ENCODE results near the gene GKN1. TPM values are rescaled to one million over a fixed set of nuclear protein-coding genes. Genes with fewer than 3 reads are reported as not detected.
A peak's percentile ranks its signal among the peaks of the same experiment; 100 is the strongest.

The GKN1 gene
- total RNA-seq, 1 experiment from 2014 or later, result not detected

GRCh38 chr2:69007603-69008002 lies 33.2 kb downstream of the GKN1 start:
- H3K36me3 ChIP-seq (ENCODE audit: insufficient read depth, low read length, poor library complexity, severe bottlenecking), result no peaks in the 10 kb centered on the region
- no TSS peak for BruUV-seq (replicated peaks)
- H3K4me1 ChIP-seq (ENCODE audit: insufficient read depth, low read length, poor library complexity, severe bottlenecking), result peaks cover 19% of the 10 kb centered on the region
- no peak overlapping the region for H3K4me3 ChIP-seq (ENCODE audit: low read depth, low read length, poor library complexity, severe bottlenecking)
- no peak for TF ChIP-seq EZH2 (IDR thresholded peaks at IDR 0.05; ENCODE audit: borderline replicate concordance, low read depth, low read length, poor library complexity, severe bottlenecking)
- no peaks in the 10 kb centered on the region for H3K9me3 ChIP-seq (ENCODE audit: low read depth, low read length, poor library complexity, severe bottlenecking)
- H3K27me3 ChIP-seq (replicated peaks; ENCODE audit: insufficient read depth, low read depth, low read length, poor library complexity), result no peaks in the 10 kb centered on the region
- no peak overlapping the region for H3K27ac ChIP-seq (ENCODE audit: low read depth, low read length, poor library complexity, severe bottlenecking)
- CTCF ChIA-PET, result no interaction called here
- POLR2A ChIA-PET (ENCODE audit: low non-redundant PET), result no interaction called here
- DNase-seq (ENCODE audit: low spot score), result no peak
- intact Hi-C loops (cut with micrococcal nuclease; ENCODE audit: unreplicated experiment), result no loop called here

GRCh38 chr2:69010437-69011194 lies 36.2 kb downstream of the GKN1 start:
- H3K4me3 ChIP-seq (ENCODE audit: low read depth, low read length, poor library complexity, severe bottlenecking), result no peak overlapping the region
- no peaks in the 10 kb centered on the region for H3K36me3 ChIP-seq (ENCODE audit: insufficient read depth, low read length, poor library complexity, severe bottlenecking)
- ChIA-PET POLR2A (ENCODE audit: low non-redundant PET) (no interaction called here), CTCF (interaction anchor here (0.8 kb wide), 1 partner anchor 297 kb away, joined by 3 read pairs; no protein-coding TSS in a partner anchor)
- peak; percentile 81 for DNase-seq (ENCODE audit: low spot score)
- no TSS peak for BruUV-seq (replicated peaks)
- no peak overlapping the region for H3K27ac ChIP-seq (ENCODE audit: low read depth, low read length, poor library complexity, severe bottlenecking)
- intact Hi-C loops (cut with micrococcal nuclease; ENCODE audit: unreplicated experiment), result loop anchor here (5.0 kb wide), 1 partner anchor 548 kb away; no protein-coding TSS in a partner anchor
- TF ChIP-seq, protein P1, sequence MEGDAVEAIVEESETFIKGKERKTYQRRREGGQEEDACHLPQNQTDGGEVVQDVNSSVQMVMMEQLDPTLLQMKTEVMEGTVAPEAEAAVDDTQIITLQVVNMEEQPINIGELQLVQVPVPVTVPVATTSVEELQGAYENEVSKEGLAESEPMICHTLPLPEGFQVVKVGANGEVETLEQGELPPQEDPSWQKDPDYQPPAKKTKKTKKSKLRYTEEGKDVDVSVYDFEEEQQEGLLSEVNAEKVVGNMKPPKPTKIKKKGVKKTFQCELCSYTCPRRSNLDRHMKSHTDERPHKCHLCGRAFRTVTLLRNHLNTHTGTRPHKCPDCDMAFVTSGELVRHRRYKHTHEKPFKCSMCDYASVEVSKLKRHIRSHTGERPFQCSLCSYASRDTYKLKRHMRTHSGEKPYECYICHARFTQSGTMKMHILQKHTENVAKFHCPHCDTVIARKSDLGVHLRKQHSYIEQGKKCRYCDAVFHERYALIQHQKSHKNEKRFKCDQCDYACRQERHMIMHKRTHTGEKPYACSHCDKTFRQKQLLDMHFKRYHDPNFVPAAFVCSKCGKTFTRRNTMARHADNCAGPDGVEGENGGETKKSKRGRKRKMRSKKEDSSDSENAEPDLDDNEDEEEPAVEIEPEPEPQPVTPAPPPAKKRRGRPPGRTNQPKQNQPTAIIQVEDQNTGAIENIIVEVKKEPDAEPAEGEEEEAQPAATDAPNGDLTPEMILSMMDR (conservative IDR thresholded peaks at IDR 0.05; ENCODE audit: low read depth, low read length), result no peak
- TF ChIP-seq EZH2 (IDR thresholded peaks at IDR 0.05; ENCODE audit: borderline replicate concordance, low read depth, low read length, poor library complexity, severe bottlenecking), result no peak
- H3K9me3 ChIP-seq (ENCODE audit: low read depth, low read length, poor library complexity, severe bottlenecking), result no peaks in the 10 kb centered on the region
- peaks cover 22% of the 10 kb centered on the region for H3K4me1 ChIP-seq (ENCODE audit: insufficient read depth, low read length, poor library complexity, severe bottlenecking)
- H3K27me3 ChIP-seq (replicated peaks; ENCODE audit: insufficient read depth, low read depth, low read length, poor library complexity), result no peaks in the 10 kb centered on the region

DNA sequence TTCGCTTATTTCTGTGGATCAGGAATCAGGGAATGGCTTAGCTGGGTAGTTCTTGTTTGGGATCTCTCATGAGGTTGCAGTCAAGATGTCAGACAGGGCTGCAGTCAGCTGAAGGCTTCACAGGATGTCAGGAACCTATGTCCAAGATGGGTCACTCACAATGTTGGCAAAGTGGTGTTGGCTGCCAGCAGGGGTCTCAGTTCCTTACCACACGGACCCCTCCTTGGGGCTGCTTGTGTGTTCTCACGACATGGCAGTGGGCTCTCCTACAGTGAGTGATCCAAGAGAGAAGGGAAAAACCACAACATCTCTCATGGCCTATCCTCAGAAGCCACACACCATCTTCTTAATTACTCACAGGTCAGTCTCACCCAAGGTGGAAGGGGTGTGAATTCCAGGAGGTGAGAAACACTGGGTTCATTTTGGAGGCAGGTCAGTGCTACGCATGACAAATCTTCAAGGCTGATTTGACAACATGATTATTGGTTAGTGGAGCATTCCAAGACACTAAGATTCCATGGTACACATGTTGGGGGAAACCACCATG lies 37.2 kb downstream of the GKN1 start:
- no peak overlapping the region for H3K4me3 ChIP-seq (ENCODE audit: low read depth, low read length, poor library complexity, severe bottlenecking)
- no peaks in the 10 kb centered on the region for H3K27me3 ChIP-seq (replicated peaks; ENCODE audit: insufficient read depth, low read depth, low read length, poor library complexity)
- peaks cover 32% of the 10 kb centered on the region for H3K4me1 ChIP-seq (ENCODE audit: insufficient read depth, low read length, poor library complexity, severe bottlenecking)
- CTCF ChIA-PET, result interaction anchor here (0.8 kb wide), 1 partner anchor 296 kb away, joined by 3 read pairs; no protein-coding TSS in a partner anchor
- TF ChIP-seq, protein P1 (conservative IDR thresholded peaks at IDR 0.05; ENCODE audit: low read depth, low read length), result 0 out of 2 replicates have a peak, but pooled peaks have one; percentile 14
- no peak for TF ChIP-seq EZH2 (IDR thresholded peaks at IDR 0.05; ENCODE audit: borderline replicate concordance, low read depth, low read length, poor library complexity, severe bottlenecking)
- BruUV-seq (replicated peaks), result no TSS peak
- H3K36me3 ChIP-seq (ENCODE audit: insufficient read depth, low read length, poor library complexity, severe bottlenecking), result no peaks in the 10 kb centered on the region
- POLR2A ChIA-PET (ENCODE audit: low non-redundant PET), result interaction anchor here (0.7 kb wide), 1 partner anchor 264 kb away, joined by 3 read pairs; no protein-coding TSS in a partner anchor
- no peak overlapping the region for H3K27ac ChIP-seq (ENCODE audit: low read depth, low read length, poor library complexity, severe bottlenecking)
- no peaks in the 10 kb centered on the region for H3K9me3 ChIP-seq (ENCODE audit: low read depth, low read length, poor library complexity, severe bottlenecking)
- DNase-seq (ENCODE audit: low spot score), result no peak
- intact Hi-C loops (cut with micrococcal nuclease; ENCODE audit: unreplicated experiment), result loop anchor here (2.0 to 5.0 kb wide), 2 partner anchors 85 to 549 kb away; no protein-coding TSS in a partner anchor

Data from A673 (cell line).